Nephron progenitor cell (in vitro differentiated cells): Measurements from ENCODE around the gene CACNA1C.

ENCODE experiments used
- DNase-seq: peaks from one replicate; pipeline ENCODE4 v3.0.0; 2021
- H3K27ac Mint-ChIP-seq: 2 replicates; pipeline ENCODE4 v1.8.0; 2021; ENCODE audit warnings: mild to moderate bottlenecking, moderate library complexity, mixed read lengths
- H3K27me3 Mint-ChIP-seq: 2 replicates; pipeline ENCODE4 v1.8.0; 2021; ENCODE audit warnings: mild to moderate bottlenecking, low read depth, mixed read lengths; ENCODE audit not compliant: poor library complexity
- H3K36me3 Mint-ChIP-seq: 2 replicates; pipeline ENCODE4 v1.8.0; 2021; ENCODE audit warnings: low read depth, mixed read lengths
- H3K4me1 Mint-ChIP-seq: 2 replicates; pipeline ENCODE4 v1.8.0; 2021; ENCODE audit warnings: mixed read lengths
- H3K4me3 Mint-ChIP-seq: 2 replicates; pipeline ENCODE4 v1.8.0; 2021; ENCODE audit warnings: mild to moderate bottlenecking, moderate library complexity, mixed read lengths
- H3K9me3 Mint-ChIP-seq: 2 replicates; pipeline ENCODE4 v1.8.0; 2021; ENCODE audit warnings: mild to moderate bottlenecking, moderate library complexity, mixed read lengths
- CTCF ChIP-seq: fragments of 200-600 bp; sonication (generic); IDR thresholded peaks from 2 replicates; pipeline ENCODE4 v1.5.0; 2021; ENCODE audit warnings: antibody characterized with exemption

CACNA1C gene

GRCh38 chr12:2234646-2235350 is 182.0 kb downstream of the CACNA1C start:
- DNase-seq, result no peak
- H3K9me3 Mint-ChIP-seq, result no peaks in the 10 kb centered on the region
- peaks cover 13% of the 10 kb centered on the region for H3K27me3 Mint-ChIP-seq
- H3K4me1 Mint-ChIP-seq, result peaks cover 9% of the 10 kb centered on the region
- TF ChIP-seq CTCF, result no peak
- no peak overlapping the region for H3K4me3 Mint-ChIP-seq
- H3K27ac Mint-ChIP-seq, result no peak overlapping the region
- H3K36me3 Mint-ChIP-seq, result no peaks in the 10 kb centered on the region

DNA sequence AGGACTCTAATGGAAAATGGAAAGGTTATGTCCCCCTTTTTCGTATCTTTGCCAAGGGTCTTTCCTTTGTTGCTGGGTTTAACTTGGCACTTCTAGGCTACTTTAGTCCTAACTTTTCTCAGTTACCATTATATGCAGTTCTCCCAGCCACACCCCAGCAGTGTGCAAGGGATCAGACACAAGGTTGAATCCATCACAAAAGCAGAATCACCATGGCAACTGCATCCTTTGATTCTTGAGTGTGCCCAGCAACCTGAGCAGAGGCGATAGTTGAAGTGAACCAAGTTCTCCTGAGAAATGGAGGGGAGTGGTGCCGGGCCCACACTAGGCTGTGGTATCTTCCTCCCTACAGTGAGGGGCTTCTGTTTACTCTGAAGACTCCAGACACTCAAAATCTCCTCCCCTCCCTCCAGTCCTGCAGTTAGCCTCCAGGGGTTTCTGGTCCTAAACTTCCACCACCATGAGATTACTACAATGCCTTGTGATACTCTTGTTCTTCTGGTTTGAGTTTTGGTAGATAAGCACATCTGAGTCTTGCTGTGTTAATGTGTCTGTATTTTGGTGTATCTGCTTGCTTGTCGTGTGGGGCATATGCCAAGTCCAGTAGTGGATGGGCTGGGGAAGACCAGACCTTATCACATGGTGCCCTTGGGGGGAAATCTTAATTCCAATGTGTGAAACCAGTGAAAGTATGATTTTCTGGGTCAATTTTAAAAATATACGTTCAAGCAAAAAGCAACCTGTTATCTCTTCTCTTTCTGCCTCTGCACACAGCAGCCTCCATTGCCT is 183.9 kb downstream of the CACNA1C start:
- Mint-ChIP-seq H3K9me3 (no peaks in the 10 kb centered on the region), H3K27me3 (peaks cover 24% of the 10 kb centered on the region), H3K36me3 (no peaks in the 10 kb centered on the region), H3K4me3 (no peak overlapping the region), H3K4me1 (peaks cover 25% of the 10 kb centered on the region), H3K27ac (no peak overlapping the region)
- DNase-seq, result no peak
- TF ChIP-seq CTCF, result no peak

DNA sequence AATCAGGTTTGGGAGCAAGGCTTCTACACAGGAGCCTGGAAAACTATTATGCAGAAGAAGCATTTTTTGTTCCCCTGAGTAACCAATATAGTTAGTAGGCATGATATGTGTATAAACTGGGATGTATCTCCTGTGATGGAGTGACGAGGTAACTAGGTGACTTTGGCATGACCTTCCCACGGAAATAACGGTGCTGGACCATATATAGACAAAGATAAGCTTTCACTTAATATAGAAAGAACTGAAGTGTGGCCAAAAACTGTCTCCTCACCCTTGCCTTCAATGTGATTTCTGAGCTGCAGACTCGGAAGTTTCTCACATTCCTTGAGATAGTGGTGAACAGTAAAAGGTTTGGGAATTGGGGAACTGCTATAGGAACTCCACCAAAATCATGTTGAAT is 185.3 kb downstream of the CACNA1C start:
- no peak overlapping the region for H3K27ac Mint-ChIP-seq
- H3K36me3 Mint-ChIP-seq, result no peaks in the 10 kb centered on the region
- peaks cover 37% of the 10 kb centered on the region for H3K27me3 Mint-ChIP-seq
- no peaks in the 10 kb centered on the region for H3K9me3 Mint-ChIP-seq
- no peak overlapping the region for H3K4me3 Mint-ChIP-seq
- TF ChIP-seq CTCF, result no peak
- DNase-seq, result no peak
- H3K4me1 Mint-ChIP-seq, result peaks cover 32% of the 10 kb centered on the region

- Mint-ChIP-seq H3K9me3 (no peaks in the 10 kb centered on the region), H3K27ac (no peak overlapping the region), H3K4me3 (no peak overlapping the region), H3K27me3 (peaks cover 37% of the 10 kb centered on the region), H3K4me1 (peaks cover 38% of the 10 kb centered on the region), H3K36me3 (no peaks in the 10 kb centered on the region)
- DNase-seq, result no peak
- TF ChIP-seq CTCF, result no peak
These were observed 186.6 kb downstream of the CACNA1C start for GRCh38 chr12:2239381-2239871.

- peaks cover 42% of the 10 kb centered on the region for H3K27me3 Mint-ChIP-seq
These were observed 187.6 kb downstream of the CACNA1C start for GRCh38 chr12:2240390-2240789.

More at GRCh38 chr12:2240390-2240789, 187.6 kb downstream of the CACNA1C start:
- no peak overlapping the region for H3K4me3 Mint-ChIP-seq
- peak overlapping the region; percentile 94 for H3K27ac Mint-ChIP-seq
- no peak for DNase-seq
- no peak for TF ChIP-seq CTCF
- H3K4me1 Mint-ChIP-seq, result peaks cover 45% of the 10 kb centered on the region
- no peaks in the 10 kb centered on the region for H3K36me3 Mint-ChIP-seq
- H3K9me3 Mint-ChIP-seq, result no peaks in the 10 kb centered on the region
